Astrocyte (in vitro differentiated cells and primary cell): ENCODE measurements around the gene PLCL1. TPM values are rescaled to one million over a fixed set of nuclear protein-coding genes. Genes with fewer than 3 reads are reported as not detected.

Source experiments
- DNase-seq: peaks from one replicate; pipeline ENCODE4 v3.0.0-alpha.2; 2010; ENCODE audit warnings: low read depth
- FAIRE-seq: peaks from 2 replicates; lab custom pipeline; 2011; peaks lifted over from hg19 to GRCh38; lab: Jason Lieb, UNC
- H2AFZ ChIP-seq: 2 replicates; pipeline ENCODE4 v1.6.0; 2012; ENCODE audit warnings: low read depth, low read length, inconsistent platforms
- H3K27ac ChIP-seq: 2 replicates; pipeline ENCODE4 v1.5.1; 2011; ENCODE audit warnings: low read depth, low read length, inconsistent platforms
- H3K27me3 ChIP-seq: 2 replicates; pipeline ENCODE4 v1.6.0; 2011; ENCODE audit warnings: low read length, inconsistent platforms; ENCODE audit not compliant: insufficient read depth
- H3K36me3 ChIP-seq: 2 replicates; pipeline ENCODE4 v1.5.1; 2011; ENCODE audit warnings: low read length, inconsistent platforms; ENCODE audit not compliant: insufficient read depth
- H3K4me1 ChIP-seq: 2 replicates; pipeline ENCODE4 v1.5.1; 2011; ENCODE audit warnings: low read length, inconsistent platforms; ENCODE audit not compliant: insufficient read depth
- H3K4me2 ChIP-seq: 2 replicates; pipeline ENCODE4 v1.6.0; 2012; ENCODE audit warnings: low read length, inconsistent platforms
- H3K4me3 ChIP-seq: 2 replicates; pipeline ENCODE4 v1.5.1; 2011; ENCODE audit warnings: low read depth, mild to moderate bottlenecking, low read length, inconsistent platforms; ENCODE audit not compliant: insufficient read depth
- H3K79me2 ChIP-seq: 2 replicates; pipeline ENCODE4 v1.6.0; 2012; ENCODE audit warnings: mild to moderate bottlenecking, low read length, inconsistent platforms; ENCODE audit not compliant: insufficient read depth
- H3K9ac ChIP-seq: 2 replicates; pipeline ENCODE4 v1.6.0; 2012; ENCODE audit warnings: mild to moderate bottlenecking, low read length, inconsistent platforms
- H3K9me3 ChIP-seq: 2 replicates; pipeline ENCODE4 v1.5.1; 2012; ENCODE audit warnings: low read depth, mild to moderate bottlenecking, low read length, inconsistent platforms; ENCODE audit not compliant: insufficient read depth
- H4K20me1 ChIP-seq: 2 replicates; pipeline ENCODE4 v1.6.0; 2012; ENCODE audit warnings: low read length, inconsistent platforms; ENCODE audit not compliant: insufficient read depth
- H3K27ac Mint-ChIP-seq: one replicate; pipeline ENCODE4 v1.8.0; 2021; ENCODE audit warnings: mild to moderate bottlenecking, mixed read lengths; ENCODE audit not compliant: unreplicated experiment
- H3K27me3 Mint-ChIP-seq: one replicate; pipeline ENCODE4 v1.8.0; 2021; ENCODE audit warnings: low read depth, mixed read lengths; ENCODE audit not compliant: unreplicated experiment
- H3K36me3 Mint-ChIP-seq: one replicate; pipeline ENCODE4 v1.8.0; 2021; ENCODE audit warnings: low read depth, mixed read lengths; ENCODE audit not compliant: unreplicated experiment
- H3K4me1 Mint-ChIP-seq: one replicate; pipeline ENCODE4 v1.8.0; 2021; ENCODE audit warnings: low read depth, mixed read lengths; ENCODE audit not compliant: unreplicated experiment
- H3K4me3 Mint-ChIP-seq: one replicate; pipeline ENCODE4 v1.8.0; 2021; ENCODE audit warnings: mild to moderate bottlenecking, moderate library complexity, mixed read lengths; ENCODE audit not compliant: unreplicated experiment
- H3K9me3 Mint-ChIP-seq: one replicate; pipeline ENCODE4 v1.8.0; 2021; ENCODE audit warnings: mild to moderate bottlenecking, mixed read lengths; ENCODE audit not compliant: unreplicated experiment
- EZH2 ChIP-seq: IDR thresholded peaks from 2 replicates; pipeline ENCODE4 v1.6.1; 2012; ENCODE audit warnings: mild to moderate bottlenecking, low read length, inconsistent platforms; ENCODE audit not compliant: insufficient read depth
- total RNA-seq: library from RNA; stranded (reverse); gene quantifications from 2 replicates; pipeline ENCODE4 v1.2.1, GENCODE V29; 2021
- TF ChIP-seq, protein P1 (sequence below): IDR thresholded peaks from 2 replicates; pipeline ENCODE4 v1.5.1; 2011; ENCODE audit warnings: low read depth, mild to moderate bottlenecking, inconsistent platforms, low read length, moderate library complexity; ENCODE audit not compliant: insufficient read depth

Gene PLCL1
- total RNA-seq, 1 donor from 2014 or later: 0.84 TPM

DNA sequence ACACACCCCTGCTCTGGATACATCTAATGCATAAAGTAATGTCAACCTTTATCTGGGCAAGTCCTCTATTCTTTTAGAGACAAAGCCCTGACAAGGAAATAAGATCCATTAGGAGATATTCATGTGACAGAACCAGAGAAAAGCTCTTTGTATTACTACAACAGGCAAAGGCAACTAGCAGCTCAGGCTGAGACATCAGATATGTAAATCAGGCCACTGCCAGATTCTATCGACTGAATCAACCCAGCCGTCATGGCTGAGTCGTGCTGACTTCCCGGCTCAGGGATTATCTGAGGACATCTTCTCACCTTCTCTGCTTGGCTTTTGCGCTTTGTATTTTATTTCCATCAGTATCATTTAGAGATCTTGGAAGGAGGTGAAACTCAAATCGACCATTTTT lies 294.5 kb downstream of the PLCL1 start:
- no peaks in the 10 kb centered on the region for H3K9me3 Mint-ChIP-seq
- Histone ChIP-seq H3K79me2 (no peaks in the 10 kb centered on the region), H2AFZ (no peak overlapping the region), H3K4me1 (no peaks in the 10 kb centered on the region), H3K27ac (no peak overlapping the region), H3K9ac (no peak overlapping the region), H3K4me2 (no peak overlapping the region), H3K4me3 (no peak overlapping the region), H4K20me1 (no peaks in the 10 kb centered on the region), H3K36me3 (no peaks in the 10 kb centered on the region), H3K9me3 (no peaks in the 10 kb centered on the region), H3K27me3 (no peaks in the 10 kb centered on the region)
- FAIRE-seq: no peak
- H3K4me3 Mint-ChIP-seq: no peak overlapping the region
- no peak for DNase-seq
- no peaks in the 10 kb centered on the region for H3K27me3 Mint-ChIP-seq
- no peaks in the 10 kb centered on the region for H3K36me3 Mint-ChIP-seq
- no peak overlapping the region for H3K27ac Mint-ChIP-seq
- peaks cover 5% of the 10 kb centered on the region for H3K4me1 Mint-ChIP-seq
- TF ChIP-seq, protein P1, sequence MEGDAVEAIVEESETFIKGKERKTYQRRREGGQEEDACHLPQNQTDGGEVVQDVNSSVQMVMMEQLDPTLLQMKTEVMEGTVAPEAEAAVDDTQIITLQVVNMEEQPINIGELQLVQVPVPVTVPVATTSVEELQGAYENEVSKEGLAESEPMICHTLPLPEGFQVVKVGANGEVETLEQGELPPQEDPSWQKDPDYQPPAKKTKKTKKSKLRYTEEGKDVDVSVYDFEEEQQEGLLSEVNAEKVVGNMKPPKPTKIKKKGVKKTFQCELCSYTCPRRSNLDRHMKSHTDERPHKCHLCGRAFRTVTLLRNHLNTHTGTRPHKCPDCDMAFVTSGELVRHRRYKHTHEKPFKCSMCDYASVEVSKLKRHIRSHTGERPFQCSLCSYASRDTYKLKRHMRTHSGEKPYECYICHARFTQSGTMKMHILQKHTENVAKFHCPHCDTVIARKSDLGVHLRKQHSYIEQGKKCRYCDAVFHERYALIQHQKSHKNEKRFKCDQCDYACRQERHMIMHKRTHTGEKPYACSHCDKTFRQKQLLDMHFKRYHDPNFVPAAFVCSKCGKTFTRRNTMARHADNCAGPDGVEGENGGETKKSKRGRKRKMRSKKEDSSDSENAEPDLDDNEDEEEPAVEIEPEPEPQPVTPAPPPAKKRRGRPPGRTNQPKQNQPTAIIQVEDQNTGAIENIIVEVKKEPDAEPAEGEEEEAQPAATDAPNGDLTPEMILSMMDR: no peak
- no peak for TF ChIP-seq EZH2

DNA sequence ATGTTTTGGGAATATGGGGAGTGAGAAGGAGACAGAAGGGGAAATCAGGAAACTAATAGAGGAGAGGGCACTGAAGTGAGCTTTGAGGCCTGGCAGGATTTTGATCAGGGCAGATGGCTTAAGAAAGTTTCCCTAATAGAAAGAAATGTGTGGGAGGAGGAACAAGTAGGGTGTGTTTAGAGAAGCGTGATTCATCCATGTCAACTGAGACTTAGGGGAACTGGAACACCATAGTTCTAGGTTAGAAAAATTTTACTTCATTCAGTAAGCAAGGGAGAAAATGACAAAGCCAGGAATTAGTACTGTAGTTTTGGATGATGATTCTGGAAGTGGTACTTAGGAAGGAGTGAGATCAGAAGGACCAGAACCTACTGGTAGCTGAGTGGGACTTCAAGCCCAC lies 296.0 kb downstream of the PLCL1 start:
- Mint-ChIP-seq H3K4me1 (peaks cover 5% of the 10 kb centered on the region), H3K4me3 (no peak overlapping the region), H3K36me3 (no peaks in the 10 kb centered on the region), H3K9me3 (no peaks in the 10 kb centered on the region), H3K27me3 (no peaks in the 10 kb centered on the region), H3K27ac (no peak overlapping the region)
- peak; percentile 26 for DNase-seq
- Histone ChIP-seq H2AFZ (no peak overlapping the region), H3K79me2 (no peaks in the 10 kb centered on the region), H3K4me2 (no peak overlapping the region), H3K4me1 (no peaks in the 10 kb centered on the region), H3K36me3 (no peaks in the 10 kb centered on the region), H3K27me3 (no peaks in the 10 kb centered on the region), H4K20me1 (no peaks in the 10 kb centered on the region), H3K9ac (no peak overlapping the region), H3K27ac (no peak overlapping the region), H3K4me3 (no peak overlapping the region), H3K9me3 (no peaks in the 10 kb centered on the region)
- TF ChIP-seq, protein P1: no peak
- TF ChIP-seq EZH2: no peak
- no peak for FAIRE-seq

DNA sequence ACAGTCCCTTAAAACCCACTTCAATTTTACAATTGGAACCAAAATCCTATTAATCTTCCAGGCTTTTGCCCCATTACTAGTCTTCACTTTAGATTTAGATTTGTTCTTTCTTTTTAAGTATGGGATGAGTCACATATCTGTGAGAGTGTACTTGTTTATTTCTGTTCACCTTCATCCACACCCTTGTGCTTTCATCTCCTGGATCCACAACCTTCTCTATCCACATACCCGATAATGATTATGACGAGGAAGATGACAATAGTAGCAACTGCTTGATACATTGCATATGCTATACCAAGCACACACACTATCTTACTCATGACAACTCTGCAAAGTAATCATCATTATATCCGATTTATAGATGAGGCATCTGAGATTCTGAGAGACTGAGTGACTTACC lies 297.3 kb downstream of the PLCL1 start:
- H3K9me3 Mint-ChIP-seq: no peaks in the 10 kb centered on the region
- Histone ChIP-seq H3K4me2 (no peak overlapping the region), H4K20me1 (no peaks in the 10 kb centered on the region), H3K4me1 (no peaks in the 10 kb centered on the region), H3K9me3 (no peaks in the 10 kb centered on the region), H3K9ac (no peak overlapping the region), H3K4me3 (no peak overlapping the region), H3K79me2 (no peaks in the 10 kb centered on the region), H3K36me3 (no peaks in the 10 kb centered on the region), H3K27ac (no peak overlapping the region), H3K27me3 (no peaks in the 10 kb centered on the region), H2AFZ (no peak overlapping the region)
- H3K4me3 Mint-ChIP-seq: no peak overlapping the region
- FAIRE-seq: no peak
- DNase-seq: no peak
- no peaks in the 10 kb centered on the region for H3K27me3 Mint-ChIP-seq
- peaks cover 5% of the 10 kb centered on the region for H3K4me1 Mint-ChIP-seq
- no peaks in the 10 kb centered on the region for H3K36me3 Mint-ChIP-seq
- no peak for TF ChIP-seq EZH2
- TF ChIP-seq, protein P1: no peak
- no peak overlapping the region for H3K27ac Mint-ChIP-seq
